Glomerular visceral epithelial cell (primary cell): ENCODE results near the gene MCEMP1.
A peak's percentile ranks its signal among the peaks of the same experiment; 100 is the strongest.

Source experiments
- DNase-seq: peaks from one replicate; pipeline ENCODE4 v3.0.0-alpha.2; 2016; ENCODE audit errors: extremely low spot score

MCEMP1 gene

GRCh38 chr19:7676854-7677253 is at the start of gene MCEMP1:
Gene MCEMP1, plus strand, starts transcription at chr19:7677090. Its CDS starts 31 bp downstream, at chr19:7677121.
- DNase-seq = no peak

- DNase-seq = no peak
These were observed 49.7 kb upstream of the MCEMP1 start for GRCh38 chr19:7627166-7627565.

- no peak for DNase-seq
These were observed 48.1 kb upstream of the MCEMP1 start for GRCh38 chr19:7628589-7629311.

GRCh38 chr19:7629347-7630054 is 47.4 kb upstream of the MCEMP1 start, which contains the start of the genes PET100 and XAB2:
Gene PET100, plus strand, starts transcription at chr19:7629793. Its CDS starts 41 bp downstream, at chr19:7629834.
Gene XAB2, minus strand, starts transcription at chr19:7629545. Its CDS starts 18 bp downstream, at chr19:7629527.
- DNase-seq = peak; percentile 99

- no peak for DNase-seq
These were observed 45.3 kb upstream of the MCEMP1 start for GRCh38 chr19:7631577-7631976.

- no peak for DNase-seq
These were observed 44.3 kb upstream of the MCEMP1 start for GRCh38 chr19:7632340-7633203.

- no peak for DNase-seq
These were observed 43.2 kb upstream of the MCEMP1 start, which contains the start of gene PCP2 for GRCh38 chr19:7633698-7634097. Gene PCP2, minus strand, starts transcription at chr19:7633719. Its CDS starts 262 bp downstream, at chr19:7633457.

- DNase-seq = no peak
These were observed 41.2 kb upstream of the MCEMP1 start for GRCh38 chr19:7635670-7636069.

- DNase-seq = no peak
These were observed 40.6 kb upstream of the MCEMP1 start for GRCh38 chr19:7636317-7636690.

- DNase-seq = peak; percentile 82
These were observed 40.1 kb upstream of the MCEMP1 start, which contains the start of gene STXBP2 for GRCh38 chr19:7636691-7637373. Gene STXBP2, plus strand, starts transcription at chr19:7637110. Its CDS starts 40 bp downstream, at chr19:7637150.

GRCh38 chr19:7637374-7638256 is 39.3 kb upstream of the MCEMP1 start:
- peak; percentile 38 for DNase-seq

GRCh38 chr19:7638802-7639465 is 38.0 kb upstream of the MCEMP1 start:
- no peak for DNase-seq

- DNase-seq = no peak
These were observed 37.0 kb upstream of the MCEMP1 start for GRCh38 chr19:7639863-7640348.

- DNase-seq = no peak
These were observed 36.1 kb upstream of the MCEMP1 start for GRCh38 chr19:7640803-7641202.

GRCh38 chr19:7641290-7642276 is 35.3 kb upstream of the MCEMP1 start:
- no peak for DNase-seq

GRCh38 chr19:7642295-7643030 is 34.4 kb upstream of the MCEMP1 start:
- no peak for DNase-seq

- no peak for DNase-seq
These were observed 33.9 kb upstream of the MCEMP1 start for GRCh38 chr19:7643031-7643415.
